GM21447 (cell line): ENCODE data around the gene DNAH9.

Experiments used
- ATAC-seq: cut with Tn5 transposase; IDR thresholded peaks from one replicate; pipeline ENCODE4 v1.9.1; 2021; ENCODE audit not compliant: unreplicated experiment

DNAH9 gene

DNA sequence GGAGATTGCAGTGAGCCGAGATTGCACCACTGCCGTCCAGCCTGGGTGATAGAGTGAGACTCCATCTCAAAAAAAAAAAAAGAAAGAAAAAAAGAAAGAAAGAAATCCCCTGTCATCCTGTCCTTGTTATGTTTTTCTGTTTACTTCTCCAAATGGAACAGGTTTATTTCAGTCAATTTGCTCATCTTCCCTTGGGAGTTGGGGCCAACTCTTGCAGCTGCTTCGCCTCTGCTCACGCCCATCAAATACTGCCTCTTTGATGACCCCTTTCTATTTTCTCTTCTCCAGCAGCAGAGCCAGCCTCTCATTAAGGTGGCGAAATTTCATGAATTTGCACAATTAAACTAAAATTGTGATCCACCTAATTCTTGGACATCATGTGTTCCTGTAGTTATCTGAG is 225.6 kb downstream of the DNAH9 start:
- no peak for ATAC-seq

DNA sequence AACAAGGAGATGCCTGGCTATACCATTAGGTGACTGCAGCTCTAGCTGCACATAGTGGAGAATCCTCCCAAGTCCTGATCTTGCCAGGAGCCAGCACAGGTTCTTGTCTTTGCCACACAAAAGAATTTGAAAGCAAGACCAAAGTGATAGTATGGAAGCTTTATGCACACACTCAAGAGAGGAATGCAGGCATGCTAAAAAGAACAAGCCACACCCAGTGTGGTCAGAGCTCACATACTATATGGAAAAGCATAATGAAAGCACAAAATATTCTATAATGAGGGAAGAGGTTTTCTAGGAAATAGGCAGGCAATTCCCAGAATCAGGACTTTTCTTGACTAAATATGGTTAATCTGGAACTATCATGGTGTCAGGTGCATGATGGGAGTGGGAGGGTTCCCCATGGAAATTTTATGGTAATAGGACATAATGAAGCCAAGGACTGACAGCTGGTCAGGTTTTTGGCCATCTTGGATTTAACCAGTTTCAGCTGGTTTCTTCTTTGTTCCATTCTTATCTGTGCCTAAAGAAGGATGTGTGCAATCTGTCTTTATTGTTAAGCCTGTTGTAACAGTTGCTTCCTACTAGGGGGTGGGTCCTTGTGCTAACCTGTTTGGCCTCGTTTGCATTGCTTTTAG is 227.4 kb downstream of the DNAH9 start:
- no peak for ATAC-seq

- no peak for ATAC-seq
Measured at GRCh38 chr17:11832401-11833137, 234.3 kb downstream of the DNAH9 start.

DNA sequence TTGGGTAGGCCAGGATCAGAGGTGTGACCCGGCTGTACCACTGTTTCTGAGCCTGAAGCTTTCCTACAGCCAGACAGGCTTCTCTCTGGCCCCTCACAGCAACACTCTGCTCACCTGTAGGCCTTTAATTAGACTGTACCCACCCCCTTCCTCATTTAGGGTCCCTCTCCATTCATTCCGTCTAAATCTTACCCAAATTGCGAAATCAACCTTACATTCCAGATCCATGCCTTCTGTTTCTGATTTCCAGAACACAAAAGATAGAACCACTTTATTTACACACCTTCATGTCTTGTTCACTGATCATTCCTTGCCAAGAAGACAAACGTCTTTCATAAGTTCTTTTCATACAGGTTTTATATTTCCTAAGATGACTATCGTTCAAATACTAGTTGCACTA is 238.2 kb downstream of the DNAH9 start:
- no peak for ATAC-seq

- no peak for ATAC-seq
Measured at GRCh38 chr17:11840052-11840451, 241.8 kb downstream of the DNAH9 start.

DNA sequence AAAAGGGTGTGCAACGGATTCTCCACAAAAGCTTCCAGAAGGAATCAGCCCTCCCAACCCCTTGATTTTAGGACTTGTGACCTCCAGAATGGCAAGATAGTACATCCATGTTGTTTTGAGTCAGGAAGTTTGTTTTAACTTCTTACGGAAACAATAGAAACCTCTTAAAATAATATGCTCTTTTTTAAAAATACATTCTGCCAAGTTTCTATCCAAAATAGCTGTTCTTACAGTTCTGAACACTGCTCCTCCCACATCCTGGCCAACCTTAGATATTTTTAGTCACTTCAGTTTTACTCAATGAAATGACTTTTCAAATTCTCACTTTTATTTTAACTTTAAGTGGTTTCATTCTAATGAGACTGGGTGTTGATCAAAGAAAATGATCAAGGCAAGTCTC is 242.6 kb downstream of the DNAH9 start:
- ATAC-seq: no peak

- ATAC-seq: no peak
Measured at GRCh38 chr17:11848330-11848729, 250.1 kb downstream of the DNAH9 start.

- ATAC-seq: no peak
Measured at GRCh38 chr17:11852231-11852630, 254.0 kb downstream of the DNAH9 start.

- no peak for ATAC-seq
Measured at GRCh38 chr17:11852912-11853311, 254.6 kb downstream of the DNAH9 start.

DNA sequence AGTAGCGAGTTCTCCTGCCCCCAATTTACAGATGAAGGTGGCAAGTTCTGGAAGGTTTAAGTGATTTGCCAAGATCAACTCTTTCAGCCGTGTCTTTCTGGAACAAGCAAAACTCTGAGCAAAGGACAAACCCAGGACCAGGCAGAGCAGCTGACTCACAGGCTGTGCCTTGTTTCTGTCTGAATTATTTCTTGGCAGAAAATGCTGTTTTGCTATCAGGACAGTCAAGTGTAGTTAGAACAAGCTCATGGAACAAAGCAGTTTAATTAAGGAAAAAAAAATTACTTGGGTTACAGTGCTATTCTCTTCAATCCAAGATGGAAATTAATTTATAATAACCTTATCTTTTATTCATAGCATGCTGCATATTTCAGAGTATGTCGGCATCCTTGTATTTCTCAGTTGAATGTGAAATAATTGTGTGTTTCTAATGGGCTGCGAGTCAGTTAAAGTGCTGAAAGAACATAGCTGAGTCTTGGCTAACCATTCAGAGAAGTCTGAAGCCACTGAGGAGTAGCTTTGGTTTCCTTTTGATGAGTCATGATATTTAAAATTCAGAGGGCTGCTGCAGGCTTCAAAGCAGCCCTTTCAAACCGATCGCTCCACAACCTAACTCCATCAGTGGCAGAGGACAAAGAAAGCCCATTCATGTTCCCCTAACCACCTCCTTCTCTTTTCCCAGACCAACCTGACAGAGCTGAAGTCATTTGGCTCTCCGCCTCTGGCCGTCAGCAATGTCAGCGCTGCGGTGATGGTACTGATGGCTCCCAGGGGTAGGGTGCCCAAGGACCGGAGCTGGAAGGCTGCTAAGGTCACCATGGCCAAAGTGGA is 255.3 kb downstream of the DNAH9 start:
- no peak for ATAC-seq

GRCh38 chr17:11855306-11855705 is 257.0 kb downstream of the DNAH9 start:
- ATAC-seq: no peak

DNA sequence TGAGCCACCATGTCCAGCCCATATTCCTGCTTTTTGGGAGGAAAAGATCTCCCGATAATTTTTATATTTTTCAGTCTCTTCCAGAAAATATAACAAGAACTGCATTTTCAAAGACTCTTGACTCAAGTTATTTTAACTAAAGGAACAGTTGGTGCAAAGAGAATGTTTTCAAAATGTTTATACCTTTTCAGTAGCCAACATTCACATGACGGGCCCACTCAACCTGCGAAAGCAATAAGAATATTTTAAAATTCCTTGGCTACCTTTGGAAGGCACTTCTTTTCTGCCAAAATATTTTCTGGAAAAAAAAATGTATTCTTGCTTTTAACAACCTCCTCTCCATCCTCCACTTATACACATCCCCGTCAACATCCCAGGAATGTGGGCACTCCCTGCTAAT is 258.7 kb downstream of the DNAH9 start:
- ATAC-seq: no peak

- ATAC-seq: no peak
Measured at GRCh38 chr17:11869680-11870394, 271.6 kb downstream of the DNAH9 start.

- no peak for ATAC-seq
Measured at GRCh38 chr17:11871773-11872172, 273.5 kb downstream of the DNAH9 start.

DNA sequence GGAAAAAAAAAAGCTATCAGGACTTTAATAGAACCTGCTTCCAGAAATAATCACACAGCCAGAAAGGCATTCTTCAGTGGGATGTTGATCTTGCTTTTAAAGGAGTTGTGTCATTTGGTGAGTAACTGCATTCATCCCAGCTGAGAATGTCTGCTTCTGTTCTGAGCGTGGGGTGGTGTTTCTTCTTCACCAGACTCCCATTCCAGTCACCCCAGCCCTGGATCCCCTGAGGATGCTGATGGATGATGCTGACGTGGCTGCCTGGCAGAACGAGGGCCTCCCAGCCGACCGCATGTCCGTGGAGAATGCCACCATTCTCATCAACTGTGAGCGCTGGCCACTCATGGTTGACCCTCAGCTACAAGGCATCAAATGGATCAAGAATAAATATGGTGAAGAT is 276.5 kb downstream of the DNAH9 start:
- no peak for ATAC-seq

DNA sequence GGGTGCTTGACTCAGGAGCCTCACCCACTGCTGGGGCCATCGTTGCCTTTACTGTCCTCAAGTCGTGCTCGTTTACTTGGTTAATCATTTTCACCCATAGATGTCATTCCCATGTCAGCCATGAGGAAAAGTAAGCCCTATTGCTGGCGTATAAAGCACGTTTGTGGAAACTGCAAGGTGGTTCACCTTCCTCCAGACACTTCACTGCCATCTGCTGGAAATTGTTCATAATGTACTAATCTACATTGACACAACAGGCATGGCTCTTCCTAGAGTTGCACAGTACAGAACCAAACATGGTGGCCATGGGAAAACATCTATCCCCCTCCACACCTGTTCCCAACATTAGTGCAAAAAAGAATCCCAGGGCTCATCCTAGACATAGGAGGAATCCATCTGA is 282.4 kb downstream of the DNAH9 start:
- ATAC-seq: no peak

DNA sequence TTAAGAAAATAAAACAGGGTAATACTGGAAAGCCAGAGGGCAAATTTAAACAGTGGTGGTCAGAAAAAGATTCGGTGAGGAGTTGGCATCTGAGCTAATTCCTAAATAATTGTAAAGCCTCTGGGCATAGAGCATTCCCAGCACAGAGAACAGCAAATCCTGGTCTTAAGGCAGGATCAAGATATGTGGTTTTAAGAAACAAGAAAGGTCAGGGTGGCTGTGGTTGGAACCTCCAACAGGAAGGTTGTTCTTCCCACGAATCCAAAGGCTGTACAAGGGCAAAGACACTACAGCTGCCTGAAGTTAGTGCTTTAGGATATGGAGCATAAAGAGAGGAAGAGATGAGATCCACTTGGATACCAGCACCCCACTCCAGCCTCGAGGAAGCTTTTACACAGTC is 284.4 kb downstream of the DNAH9 start:
- ATAC-seq: no peak

GRCh38 chr17:11885051-11885450 is 286.8 kb downstream of the DNAH9 start:
- ATAC-seq: no peak

DNA sequence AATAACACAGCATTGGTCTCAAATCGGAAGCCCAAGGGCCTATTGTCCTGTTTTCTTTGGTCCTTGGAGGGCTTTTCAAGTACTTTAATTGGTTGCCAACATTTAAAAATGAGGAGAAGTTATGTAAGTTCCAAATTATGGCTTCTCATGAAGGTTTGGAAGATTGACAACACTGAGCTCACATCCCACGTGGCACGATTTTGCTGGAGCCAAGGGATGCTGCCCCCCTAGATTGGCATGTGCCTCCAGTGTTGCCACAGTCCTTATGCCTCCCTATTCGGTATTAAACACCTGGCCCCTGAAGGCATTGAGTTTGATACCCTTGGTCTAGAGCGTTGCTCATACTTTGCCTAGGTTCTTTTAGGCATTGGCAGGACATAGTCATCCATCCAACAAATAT is 291.0 kb downstream of the DNAH9 start:
- ATAC-seq: no peak

GRCh38 chr17:11893862-11894261 is 295.6 kb downstream of the DNAH9 start:
- no peak for ATAC-seq

- no peak for ATAC-seq
Measured at GRCh38 chr17:11896199-11896598, 297.9 kb downstream of the DNAH9 start.
